Measurements from ENCODE around the gene ZFYVE28.

DNA sequence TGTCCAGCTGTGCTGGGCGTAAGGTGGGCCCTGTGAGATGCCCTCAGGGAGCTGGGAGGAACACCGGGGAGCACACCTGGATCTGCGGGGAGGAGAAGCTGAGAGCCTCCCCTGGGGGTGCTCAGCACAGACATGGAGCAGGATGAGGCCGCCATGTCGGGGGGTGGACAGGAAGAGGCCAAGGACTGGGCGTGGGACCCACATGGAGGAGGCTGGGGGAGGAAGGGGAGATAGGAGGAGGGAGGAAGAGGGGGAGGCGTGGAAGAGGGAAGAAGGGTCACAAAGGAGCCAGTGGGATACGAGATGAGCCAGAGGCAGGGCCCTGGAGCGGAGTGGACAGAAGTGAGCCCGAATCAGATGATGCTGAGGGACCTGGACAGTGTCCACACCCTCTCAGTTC is 66.3 kb downstream of the ZFYVE28 start:
- TF ChIP-seq, protein P1, sequence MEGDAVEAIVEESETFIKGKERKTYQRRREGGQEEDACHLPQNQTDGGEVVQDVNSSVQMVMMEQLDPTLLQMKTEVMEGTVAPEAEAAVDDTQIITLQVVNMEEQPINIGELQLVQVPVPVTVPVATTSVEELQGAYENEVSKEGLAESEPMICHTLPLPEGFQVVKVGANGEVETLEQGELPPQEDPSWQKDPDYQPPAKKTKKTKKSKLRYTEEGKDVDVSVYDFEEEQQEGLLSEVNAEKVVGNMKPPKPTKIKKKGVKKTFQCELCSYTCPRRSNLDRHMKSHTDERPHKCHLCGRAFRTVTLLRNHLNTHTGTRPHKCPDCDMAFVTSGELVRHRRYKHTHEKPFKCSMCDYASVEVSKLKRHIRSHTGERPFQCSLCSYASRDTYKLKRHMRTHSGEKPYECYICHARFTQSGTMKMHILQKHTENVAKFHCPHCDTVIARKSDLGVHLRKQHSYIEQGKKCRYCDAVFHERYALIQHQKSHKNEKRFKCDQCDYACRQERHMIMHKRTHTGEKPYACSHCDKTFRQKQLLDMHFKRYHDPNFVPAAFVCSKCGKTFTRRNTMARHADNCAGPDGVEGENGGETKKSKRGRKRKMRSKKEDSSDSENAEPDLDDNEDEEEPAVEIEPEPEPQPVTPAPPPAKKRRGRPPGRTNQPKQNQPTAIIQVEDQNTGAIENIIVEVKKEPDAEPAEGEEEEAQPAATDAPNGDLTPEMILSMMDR (IDR thresholded peaks at IDR 0.05) = no peak
- TF ChIP-seq POLR2A (IDR thresholded peaks at IDR 0.05) = no peak
